ENCODE results near the gene ZRSR2.
"Not testable (repeated sequence)": the region's sequence is repeated elsewhere in the genome, so short reads cannot be mapped to it uniquely, and the experiment has no call there.

The ZRSR2 gene, protein sequence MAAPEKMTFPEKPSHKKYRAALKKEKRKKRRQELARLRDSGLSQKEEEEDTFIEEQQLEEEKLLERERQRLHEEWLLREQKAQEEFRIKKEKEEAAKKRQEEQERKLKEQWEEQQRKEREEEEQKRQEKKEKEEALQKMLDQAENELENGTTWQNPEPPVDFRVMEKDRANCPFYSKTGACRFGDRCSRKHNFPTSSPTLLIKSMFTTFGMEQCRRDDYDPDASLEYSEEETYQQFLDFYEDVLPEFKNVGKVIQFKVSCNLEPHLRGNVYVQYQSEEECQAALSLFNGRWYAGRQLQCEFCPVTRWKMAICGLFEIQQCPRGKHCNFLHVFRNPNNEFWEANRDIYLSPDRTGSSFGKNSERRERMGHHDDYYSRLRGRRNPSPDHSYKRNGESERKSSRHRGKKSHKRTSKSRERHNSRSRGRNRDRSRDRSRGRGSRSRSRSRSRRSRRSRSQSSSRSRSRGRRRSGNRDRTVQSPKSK

GRCh38 chrX:15789979-15790768 lies at the start of gene ZRSR2:
Gene ZRSR2 (plus strand): TSS chrX:15790484. CDS start chrX:15790496, 12 bp downstream.
- DNase-seq (ENCODE audit: low spot score): peak; percentile 85

DNA sequence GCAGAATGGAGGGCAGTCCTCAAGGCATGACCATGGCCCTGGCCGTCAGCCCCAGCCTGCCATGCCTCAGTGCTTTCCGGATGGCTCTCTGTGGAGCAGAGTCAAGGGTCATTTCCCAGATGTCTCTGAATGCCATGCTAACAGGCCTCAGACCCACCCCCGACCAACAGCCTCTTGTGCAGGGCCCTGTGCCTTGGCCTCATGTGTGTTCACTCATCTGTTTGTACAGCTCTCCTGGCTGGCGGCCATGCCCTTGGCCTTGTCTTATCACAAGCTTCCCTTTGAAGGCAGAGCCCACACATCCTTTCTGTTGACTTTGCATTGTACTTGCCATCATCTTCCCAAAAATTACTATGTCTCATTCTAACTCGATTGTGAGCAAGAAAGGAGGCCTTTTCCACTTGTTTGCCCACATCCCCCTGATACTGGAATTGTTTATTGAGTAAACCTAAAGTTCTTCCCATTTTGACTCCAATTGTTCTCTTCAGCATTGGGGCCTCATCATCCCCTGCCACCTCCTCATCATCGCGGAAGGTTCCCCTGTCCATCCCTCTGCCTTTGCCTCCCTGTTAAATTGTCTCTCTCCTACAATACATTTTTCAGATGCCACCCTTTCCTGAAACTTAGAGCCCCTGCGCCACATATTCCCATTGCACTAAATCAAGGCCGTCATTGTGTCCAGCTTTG lies 46.0 kb upstream of the ZRSR2 start:
- DNase-seq (ENCODE audit: low spot score): no peak

DNA sequence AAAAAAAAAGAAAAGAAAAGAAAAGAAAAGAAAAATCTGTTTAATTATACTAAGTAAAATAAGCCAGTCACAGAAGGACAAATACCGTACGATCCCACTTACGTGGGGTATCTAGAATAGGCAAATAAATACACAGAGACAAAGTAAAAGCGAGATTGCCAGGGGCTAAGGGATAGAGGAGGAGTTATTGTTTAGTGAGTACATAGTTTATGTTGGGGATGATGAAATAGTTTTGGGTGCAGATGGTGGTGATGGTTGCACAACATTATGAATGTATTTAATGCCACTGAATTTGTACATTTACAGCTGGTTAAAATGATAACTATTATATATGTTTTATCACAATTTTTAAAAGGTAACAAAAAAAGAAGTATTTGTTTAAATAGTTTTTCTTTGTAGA lies 45.1 kb upstream of the ZRSR2 start:
- DNase-seq (ENCODE audit: low spot score): no peak

DNA sequence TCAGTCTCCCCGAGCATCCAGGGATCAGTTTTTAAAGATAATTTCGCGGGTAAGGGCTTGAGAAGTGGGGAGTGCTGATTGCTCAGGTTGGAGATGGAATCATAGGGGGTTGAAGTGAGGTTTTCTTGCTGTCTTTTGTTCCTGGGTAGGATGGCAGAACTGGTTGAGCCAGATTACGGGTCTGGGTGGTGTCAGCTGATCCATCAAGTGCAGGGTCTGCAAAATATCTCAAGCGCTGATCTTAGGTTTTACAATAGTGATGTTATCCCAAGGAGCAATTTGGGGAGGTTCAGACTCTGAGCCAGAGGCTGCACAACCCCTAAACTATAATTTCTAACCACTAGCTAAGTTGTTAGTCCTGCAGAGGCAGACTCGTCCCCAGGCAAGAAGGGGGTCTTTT lies 43.6 kb upstream of the ZRSR2 start:
- DNase-seq (ENCODE audit: low spot score): not testable (repeated sequence)

- DNase-seq (ENCODE audit: low spot score): no peak
Observed at GRCh38 chrX:15747626-15748173, 42.6 kb upstream of the ZRSR2 start.

DNA sequence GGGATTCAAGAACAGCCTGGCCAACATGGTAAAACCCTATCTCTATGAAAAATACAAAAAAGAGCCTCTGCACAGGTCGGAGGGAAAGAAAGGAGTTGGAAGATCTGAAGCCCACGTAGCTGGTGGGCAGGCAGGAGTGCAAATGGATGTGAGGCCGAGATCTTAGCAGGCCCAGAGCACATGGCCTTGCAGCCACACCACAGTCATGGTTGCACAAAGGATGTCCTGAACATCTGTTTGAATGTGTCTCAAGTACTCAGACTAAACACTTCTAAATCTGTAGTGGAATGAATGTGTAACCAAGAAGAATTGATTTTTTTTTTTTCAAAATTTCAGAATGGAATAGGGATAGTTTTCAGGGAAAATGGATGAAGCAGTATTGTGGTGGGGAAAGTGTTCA lies 41.4 kb upstream of the ZRSR2 start:
- DNase-seq (ENCODE audit: low spot score): no peak

GRCh38 chrX:15749642-15750610 lies 40.4 kb upstream of the ZRSR2 start:
- DNase-seq (ENCODE audit: low spot score): peak; percentile 41

GRCh38 chrX:15750611-15751154 lies 39.6 kb upstream of the ZRSR2 start:
- no peak for DNase-seq (ENCODE audit: low spot score)

- peak; percentile 77 for DNase-seq (ENCODE audit: low spot score)
Observed at GRCh38 chrX:15751155-15751819, 39.0 kb upstream of the ZRSR2 start.

DNA sequence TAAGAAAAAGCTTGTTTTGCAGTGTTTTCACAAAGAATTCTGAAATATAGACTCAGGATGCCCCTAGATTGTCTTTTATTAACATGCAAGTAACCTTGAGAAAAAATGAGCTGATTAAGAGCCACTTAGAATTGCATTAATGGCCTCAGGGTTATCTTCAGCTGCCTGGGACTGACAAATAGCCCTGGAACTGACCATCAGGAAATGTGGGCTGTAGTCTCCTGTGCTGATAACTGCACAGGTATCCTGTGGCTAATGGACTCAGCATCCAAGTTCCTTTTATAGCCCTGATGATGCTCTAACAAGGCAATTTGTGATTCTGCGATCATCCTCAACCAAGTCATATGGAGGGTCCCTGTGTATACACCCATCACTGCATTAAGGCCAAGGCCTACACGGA lies 35.2 kb upstream of the ZRSR2 start:
- no peak for DNase-seq (ENCODE audit: low spot score)

DNA sequence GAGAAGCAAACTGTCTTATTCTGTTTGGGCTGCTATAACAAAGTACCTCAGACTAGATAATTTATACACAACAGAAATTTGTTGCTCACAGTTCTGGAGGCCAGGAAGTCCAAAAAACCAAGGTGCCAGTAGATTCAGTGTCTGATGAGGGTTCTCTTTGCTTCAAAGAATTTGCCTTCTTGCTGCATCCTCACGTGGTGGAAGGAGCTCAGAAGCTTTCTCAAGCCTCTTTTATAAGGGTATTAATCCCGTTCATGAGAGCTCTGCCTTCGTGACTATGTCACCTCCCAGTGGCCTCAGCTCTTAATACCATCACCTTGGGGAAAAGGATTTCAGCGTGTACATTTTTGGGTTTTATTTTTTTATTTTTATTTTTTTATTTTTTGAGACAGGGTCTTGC lies 32.1 kb upstream of the ZRSR2 start:
- peak; percentile 69 for DNase-seq (ENCODE audit: low spot score)

DNA sequence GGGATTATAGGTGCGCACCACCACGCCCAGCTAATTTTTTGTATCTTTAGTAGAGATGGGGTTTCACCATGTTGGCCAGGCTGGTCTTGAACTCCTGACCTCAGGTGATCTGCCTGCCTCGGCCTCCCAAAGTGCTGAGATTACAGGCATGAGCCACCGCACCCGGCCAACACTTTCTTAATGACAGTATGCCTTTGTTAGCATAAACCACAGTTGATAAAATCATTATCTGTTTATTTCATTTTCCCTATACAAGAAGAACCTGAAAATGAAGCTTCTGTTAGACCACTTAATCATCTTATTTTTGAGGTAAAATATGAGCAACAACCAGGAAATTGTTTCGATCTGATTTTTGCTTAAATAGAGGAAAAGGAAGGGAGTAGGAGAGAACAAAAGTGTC lies 30.4 kb upstream of the ZRSR2 start:
- not testable (repeated sequence) for DNase-seq (ENCODE audit: low spot score)

- peak; percentile 39 for DNase-seq (ENCODE audit: low spot score)
Observed at GRCh38 chrX:15761564-15762191, 28.6 kb upstream of the ZRSR2 start.

- no peak for DNase-seq (ENCODE audit: low spot score)
Observed at GRCh38 chrX:15769300-15769954, 20.9 kb upstream of the ZRSR2 start.

DNA sequence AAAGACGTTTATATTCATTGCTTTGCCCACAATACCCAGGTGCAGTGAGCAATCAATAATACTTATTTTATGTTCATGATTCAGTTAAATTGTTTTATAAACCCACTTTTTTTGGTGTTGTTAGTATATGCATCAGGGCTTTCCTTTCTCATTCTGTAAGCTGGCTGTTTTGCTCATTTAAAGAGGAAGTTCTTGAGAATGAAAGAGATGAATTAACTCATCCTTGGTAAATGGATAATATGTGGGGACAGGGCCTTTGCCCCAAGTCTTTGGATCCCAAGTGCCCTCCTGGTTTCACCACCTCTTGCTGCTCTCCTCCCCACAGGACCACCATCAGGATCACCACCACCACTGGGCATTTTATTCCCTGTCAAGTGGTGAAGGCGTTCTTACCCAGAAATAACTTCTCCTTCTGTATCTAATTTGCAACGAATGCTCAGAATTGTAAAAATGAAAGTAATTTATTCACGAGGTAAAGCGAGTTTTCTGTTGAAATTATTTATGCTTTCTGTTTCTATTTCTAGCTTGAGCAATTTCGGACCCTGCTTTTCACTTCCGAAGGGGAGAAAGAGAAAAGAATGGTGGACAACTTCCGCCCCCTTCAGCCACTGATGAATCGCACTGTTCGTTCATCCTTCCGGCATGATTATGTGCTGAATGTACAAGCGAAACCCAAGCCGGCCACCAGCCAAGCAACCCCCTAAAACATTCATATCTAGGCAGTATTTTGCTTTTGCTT lies 8.2 kb upstream of the ZRSR2 start:
- no peak for DNase-seq (ENCODE audit: low spot score)

DNA sequence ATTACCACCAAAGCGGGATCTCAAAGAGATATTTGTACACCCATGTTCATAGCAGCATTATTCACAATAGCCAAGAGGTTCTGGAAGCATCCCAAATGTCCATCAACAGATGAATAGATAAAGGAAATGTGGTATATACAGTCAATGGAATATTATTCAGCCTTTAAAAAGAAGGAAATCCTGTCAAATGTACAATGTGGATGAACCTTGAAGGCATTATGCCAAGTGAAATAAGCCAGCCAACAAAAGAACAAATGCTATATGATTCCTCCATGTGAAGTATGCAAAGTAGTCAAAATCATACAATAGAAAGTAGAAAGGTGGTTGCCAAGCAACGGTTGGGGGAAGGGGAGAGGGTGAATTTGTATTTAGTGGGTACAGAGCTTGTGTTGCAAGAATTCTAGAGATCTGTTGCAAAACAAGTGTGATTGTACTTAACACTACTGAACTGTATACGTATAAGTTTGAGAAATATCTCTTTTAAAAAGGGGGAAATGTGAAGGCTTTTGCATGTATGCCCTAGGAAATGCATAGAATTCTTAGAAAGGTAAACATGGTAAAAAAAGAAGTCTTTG lies 5.0 kb upstream of the ZRSR2 start:
- no peak for DNase-seq (ENCODE audit: low spot score)

DNA sequence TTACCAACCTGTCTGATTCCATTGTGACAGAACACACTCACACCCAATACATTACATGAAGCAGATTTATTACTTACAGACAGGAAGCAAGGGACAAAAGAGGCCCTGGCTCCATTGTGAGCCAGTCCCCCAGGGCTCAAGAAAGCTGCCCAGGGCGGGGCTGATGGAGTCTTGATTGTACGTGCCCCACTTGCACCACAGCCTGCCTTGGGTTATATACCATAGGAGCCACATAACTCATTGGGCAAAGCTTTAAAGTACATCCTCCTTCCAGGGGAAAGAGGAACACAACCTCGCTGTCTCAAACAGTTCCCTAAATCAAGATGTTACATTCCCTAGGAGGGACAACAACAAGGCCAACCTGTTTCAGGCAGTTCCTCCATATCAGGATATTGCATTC lies 3.4 kb upstream of the ZRSR2 start:
- no peak for DNase-seq (ENCODE audit: low spot score)

GRCh38 chrX:15790769-15791290 lies 546 bp downstream of the ZRSR2 start:
- peak; percentile 7 for DNase-seq (ENCODE audit: low spot score)

Measured in CD4-positive, alpha-beta T cell treated with Interleukin-15 for 4 hours (primary cell).